Mesothelial cell of epicardium (in vitro differentiated cells): Measurements from ENCODE around the gene COMMD8. TPM values are rescaled to one million over a fixed set of nuclear protein-coding genes. Genes with fewer than 3 reads are reported as not detected.

Source experiments
- DNase-seq, 2 experiments: peaks; one replicate each; pipeline ENCODE4 v3.0.0; 2021; ENCODE audit warnings: low spot score in 2 of 2; ENCODE audit not compliant: unreplicated experiment in 2 of 2
- H3K27ac Mint-ChIP-seq: 2 replicates; pipeline ENCODE4 v1.8.0; 2021; ENCODE audit warnings: mixed read lengths
- H3K27me3 Mint-ChIP-seq: 2 replicates; pipeline ENCODE4 v1.8.0; 2021; ENCODE audit warnings: low read depth, mixed read lengths
- H3K36me3 Mint-ChIP-seq: 2 replicates; pipeline ENCODE4 v1.8.0; 2021; ENCODE audit warnings: mixed read lengths
- H3K4me1 Mint-ChIP-seq: 2 replicates; pipeline ENCODE4 v1.8.0; 2021; ENCODE audit warnings: mixed read lengths
- H3K4me3 Mint-ChIP-seq: 2 replicates; pipeline ENCODE4 v1.8.0; 2021; ENCODE audit warnings: mild to moderate bottlenecking, moderate library complexity, mixed read lengths
- H3K9me3 Mint-ChIP-seq: 2 replicates; pipeline ENCODE4 v1.8.0; 2021; ENCODE audit warnings: mixed read lengths
- total RNA-seq: library from RNA; stranded (reverse); gene quantifications from 3 replicates; pipeline ENCODE4 v1.2.1, GENCODE V29; 2021
- TF ChIP-seq, protein P1 (sequence below): fragments of 200-600 bp; sonication (generic); IDR thresholded peaks from one replicate; pipeline ENCODE4 v1.5.0; 2021; ENCODE audit warnings: antibody characterized with exemption; ENCODE audit not compliant: unreplicated experiment

COMMD8 gene
- total RNA-seq, 1 donor from 2014 or later = 10.0 TPM

DNA sequence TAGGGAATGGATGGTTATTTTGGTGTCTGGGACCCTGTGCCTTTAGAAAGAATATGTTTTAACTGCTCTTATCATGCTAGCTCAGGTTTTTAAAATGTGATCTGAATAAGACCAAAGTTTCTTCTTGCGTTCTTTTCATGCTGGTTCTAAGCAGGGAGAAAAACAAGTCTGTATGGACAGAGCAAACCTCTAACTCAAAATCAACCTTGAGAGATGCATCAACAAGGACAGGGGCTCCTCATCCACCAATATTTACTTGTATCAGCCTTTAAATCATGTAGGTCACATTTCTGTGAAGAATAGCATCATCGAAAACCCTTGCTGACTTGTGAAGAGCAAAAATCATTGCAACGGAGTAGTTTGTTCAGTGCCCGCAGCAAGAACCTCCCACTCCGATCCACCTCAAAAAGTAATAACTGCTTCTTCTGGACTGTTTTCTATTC, 22.8 kb upstream of the COMMD8 start:
- H3K27ac Mint-ChIP-seq = peak overlapping the region; percentile 99
- peaks cover 5% of the 10 kb centered on the region for H3K36me3 Mint-ChIP-seq
- H3K4me3 Mint-ChIP-seq = peak overlapping the region; percentile 96
- H3K27me3 Mint-ChIP-seq = no peaks in the 10 kb centered on the region
- DNase-seq = no peak
- H3K4me1 Mint-ChIP-seq = peaks cover 20% of the 10 kb centered on the region
- H3K9me3 Mint-ChIP-seq = peaks cover 5% of the 10 kb centered on the region
- TF ChIP-seq, protein P1, sequence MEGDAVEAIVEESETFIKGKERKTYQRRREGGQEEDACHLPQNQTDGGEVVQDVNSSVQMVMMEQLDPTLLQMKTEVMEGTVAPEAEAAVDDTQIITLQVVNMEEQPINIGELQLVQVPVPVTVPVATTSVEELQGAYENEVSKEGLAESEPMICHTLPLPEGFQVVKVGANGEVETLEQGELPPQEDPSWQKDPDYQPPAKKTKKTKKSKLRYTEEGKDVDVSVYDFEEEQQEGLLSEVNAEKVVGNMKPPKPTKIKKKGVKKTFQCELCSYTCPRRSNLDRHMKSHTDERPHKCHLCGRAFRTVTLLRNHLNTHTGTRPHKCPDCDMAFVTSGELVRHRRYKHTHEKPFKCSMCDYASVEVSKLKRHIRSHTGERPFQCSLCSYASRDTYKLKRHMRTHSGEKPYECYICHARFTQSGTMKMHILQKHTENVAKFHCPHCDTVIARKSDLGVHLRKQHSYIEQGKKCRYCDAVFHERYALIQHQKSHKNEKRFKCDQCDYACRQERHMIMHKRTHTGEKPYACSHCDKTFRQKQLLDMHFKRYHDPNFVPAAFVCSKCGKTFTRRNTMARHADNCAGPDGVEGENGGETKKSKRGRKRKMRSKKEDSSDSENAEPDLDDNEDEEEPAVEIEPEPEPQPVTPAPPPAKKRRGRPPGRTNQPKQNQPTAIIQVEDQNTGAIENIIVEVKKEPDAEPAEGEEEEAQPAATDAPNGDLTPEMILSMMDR = no peak

DNA sequence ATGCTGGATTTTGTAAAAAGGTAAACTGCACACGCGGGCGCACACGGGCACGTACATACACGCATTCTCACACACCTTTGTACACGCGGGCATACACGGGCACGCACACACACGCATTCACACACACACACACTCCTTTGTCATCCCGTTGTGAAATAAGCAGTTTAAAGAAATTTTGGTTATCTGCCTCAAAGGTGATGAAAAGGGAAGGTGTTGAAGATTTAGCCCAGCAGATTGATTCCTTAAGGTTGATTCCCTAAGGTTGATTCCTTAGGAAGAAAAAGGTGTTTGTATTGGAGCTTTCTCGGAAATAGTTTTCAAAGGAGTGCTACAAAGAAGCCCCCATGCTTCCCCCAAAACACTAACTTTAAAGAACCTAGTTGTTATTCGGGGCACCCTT, 22.3 kb upstream of the COMMD8 start:
- peaks cover 5% of the 10 kb centered on the region for H3K9me3 Mint-ChIP-seq
- DNase-seq = no peak
- H3K27me3 Mint-ChIP-seq = no peaks in the 10 kb centered on the region
- H3K27ac Mint-ChIP-seq = peak overlapping the region; percentile 99
- TF ChIP-seq, protein P1 = no peak
- H3K4me3 Mint-ChIP-seq = peak overlapping the region; percentile 96
- peaks cover 5% of the 10 kb centered on the region for H3K36me3 Mint-ChIP-seq
- H3K4me1 Mint-ChIP-seq = peaks cover 17% of the 10 kb centered on the region

DNA sequence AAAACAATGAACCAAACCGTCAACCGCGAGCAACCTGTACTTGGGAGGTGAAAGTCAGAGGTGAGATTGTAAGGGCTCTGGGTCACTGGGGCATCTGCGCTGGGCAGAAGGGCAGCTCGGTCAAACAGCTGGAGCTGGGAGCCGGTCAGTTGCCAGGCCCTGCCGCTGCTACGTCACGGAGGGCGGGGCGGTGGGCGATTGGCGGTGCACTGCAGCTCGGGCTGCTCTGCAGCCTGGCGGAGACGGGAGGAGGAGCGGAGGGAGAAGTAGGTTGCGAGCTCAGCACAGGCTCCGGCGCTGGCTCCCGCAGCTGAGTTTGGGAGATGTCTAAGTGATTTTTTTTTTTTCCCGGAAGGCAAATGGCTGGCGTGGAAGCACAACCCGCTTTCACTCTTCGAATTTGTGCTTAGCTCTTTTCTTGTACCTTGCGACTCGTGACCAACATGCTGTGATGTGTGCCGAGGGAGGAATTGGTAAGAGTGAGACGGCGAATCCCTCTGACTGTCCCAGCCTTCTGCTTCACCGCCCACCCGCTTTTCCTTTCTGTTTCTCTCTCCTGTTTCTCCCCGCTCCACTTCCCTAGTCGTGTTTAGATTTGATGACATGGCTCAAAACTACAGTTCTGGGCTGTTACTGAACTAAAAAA, 21.7 kb upstream of the COMMD8 start, which contains the start of gene ATP10D:
Gene ATP10D (plus strand): TSS at position 229 of the 646 bp plus-strand sequence. CDS start 27,266 bp downstream, outside the sequence.
- Mint-ChIP-seq H3K9me3 (peaks cover 5% of the 10 kb centered on the region), H3K27me3 (no peaks in the 10 kb centered on the region), H3K36me3 (peaks cover 5% of the 10 kb centered on the region), H3K4me3 (peak within 1 kb of the TSS; percentile 96), H3K4me1 (peaks cover 17% of the 10 kb centered on the region), H3K27ac (peak within 1 kb of the TSS; percentile 99)
- DNase-seq = peak; percentile 80 to 94
- TF ChIP-seq, protein P1 = no peak

DNA sequence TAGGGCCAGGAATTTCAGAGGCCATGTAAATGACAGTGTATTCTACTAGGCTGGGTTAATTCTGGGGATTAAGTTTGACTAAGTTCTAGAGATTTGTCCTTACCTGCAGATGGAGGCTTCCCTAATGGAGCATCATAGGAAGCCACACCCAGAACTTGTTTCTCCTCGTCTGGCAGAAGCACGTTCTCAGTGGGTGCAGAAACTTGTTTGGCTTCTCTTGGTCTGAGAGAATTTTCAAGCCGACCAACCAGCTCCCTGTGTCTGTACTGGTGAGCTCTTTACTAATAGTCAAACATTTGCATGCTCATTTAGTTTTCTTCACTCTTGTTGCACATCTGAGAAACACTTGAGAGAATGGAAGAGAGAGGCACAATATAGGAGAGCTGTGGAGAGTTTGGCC, 20.7 kb upstream of the COMMD8 start:
- TF ChIP-seq, protein P1 = no peak
- Mint-ChIP-seq H3K4me1 (peaks cover 17% of the 10 kb centered on the region), H3K9me3 (peaks cover 5% of the 10 kb centered on the region), H3K27ac (peak overlapping the region; percentile 99), H3K4me3 (peak overlapping the region; percentile 96), H3K36me3 (peaks cover 5% of the 10 kb centered on the region), H3K27me3 (no peaks in the 10 kb centered on the region)
- no peak for DNase-seq

DNA sequence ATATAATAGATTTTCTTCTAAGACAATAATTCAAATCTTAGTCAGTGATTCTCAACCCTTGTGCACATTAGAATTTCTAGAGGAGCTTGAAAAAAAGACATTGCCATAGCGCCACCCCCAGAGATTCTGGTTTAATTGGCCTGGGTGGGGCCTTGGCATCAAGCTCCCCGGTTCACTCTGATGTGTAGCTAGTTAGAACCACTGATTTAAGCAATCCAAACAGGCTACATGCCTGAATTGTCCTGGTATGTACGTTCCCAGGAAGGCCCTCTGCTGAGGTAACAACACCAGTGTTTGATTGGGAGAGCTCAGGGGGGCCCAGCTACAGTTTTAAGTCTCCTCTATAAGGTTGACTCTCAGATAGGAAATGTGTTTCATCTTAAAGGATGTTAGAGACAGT, 20.2 kb upstream of the COMMD8 start:
- Mint-ChIP-seq H3K27ac (peak overlapping the region; percentile 99), H3K4me1 (peaks cover 17% of the 10 kb centered on the region), H3K9me3 (peaks cover 1% of the 10 kb centered on the region), H3K4me3 (no peak overlapping the region), H3K27me3 (no peaks in the 10 kb centered on the region), H3K36me3 (peaks cover 2% of the 10 kb centered on the region)
- no peak for DNase-seq
- TF ChIP-seq, protein P1 = no peak
